C4-2B (cell line): ENCODE measurements around the gene PPIL1.

Source experiments
- H3K27ac ChIP-seq: fragments of 450-650 bp; 2 replicates; pipeline ENCODE4 v1.5.1; 2017
- ZFX ChIP-seq: fragments of 450-650 bp; IDR thresholded peaks from 2 replicates; pipeline ENCODE4 v1.6.1; 2017
- TF ChIP-seq, protein P1 (sequence below): fragments of 450-650 bp; conservative IDR thresholded peaks from 2 replicates; pipeline ENCODE4 v1.5.1; 2017; ENCODE audit warnings: mild to moderate bottlenecking

Gene PPIL1

DNA sequence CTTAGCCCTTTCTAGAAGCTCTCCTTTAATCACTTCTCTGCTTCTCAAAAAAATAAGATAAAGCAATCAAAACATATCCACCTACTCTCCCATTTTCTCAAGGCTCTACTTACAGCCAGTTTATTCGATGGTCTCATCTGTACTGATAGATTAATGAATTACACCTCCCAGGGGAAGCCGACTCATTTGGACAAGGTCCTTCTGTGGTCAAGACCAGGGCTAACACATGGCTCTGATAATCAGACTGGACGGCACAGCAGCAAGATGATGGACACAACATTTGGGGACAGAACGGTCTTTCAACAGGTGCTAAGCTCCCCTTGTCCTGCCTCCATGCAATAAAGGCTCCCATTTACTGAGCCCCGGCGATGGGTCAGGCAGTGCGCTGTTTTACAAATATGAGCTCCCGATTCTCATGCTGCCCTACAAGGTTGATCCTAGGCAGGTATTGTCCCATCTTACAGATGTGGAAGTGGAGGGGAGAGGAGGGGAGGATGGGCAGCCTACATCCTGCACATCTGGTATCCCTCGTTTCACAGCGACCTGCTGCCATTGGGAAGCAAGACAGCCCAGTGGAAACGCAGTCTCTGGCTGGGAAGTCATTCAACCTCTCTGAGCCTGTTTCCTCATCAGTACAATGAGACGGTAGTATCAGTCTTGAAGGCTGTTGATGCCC lies 51.0 kb downstream of the PPIL1 start:
- 0 out of 2 replicates have a peak overlapping the region, but pooled peaks have one; percentile 1 for H3K27ac ChIP-seq
- no peak for TF ChIP-seq ZFX
- TF ChIP-seq, protein P1, sequence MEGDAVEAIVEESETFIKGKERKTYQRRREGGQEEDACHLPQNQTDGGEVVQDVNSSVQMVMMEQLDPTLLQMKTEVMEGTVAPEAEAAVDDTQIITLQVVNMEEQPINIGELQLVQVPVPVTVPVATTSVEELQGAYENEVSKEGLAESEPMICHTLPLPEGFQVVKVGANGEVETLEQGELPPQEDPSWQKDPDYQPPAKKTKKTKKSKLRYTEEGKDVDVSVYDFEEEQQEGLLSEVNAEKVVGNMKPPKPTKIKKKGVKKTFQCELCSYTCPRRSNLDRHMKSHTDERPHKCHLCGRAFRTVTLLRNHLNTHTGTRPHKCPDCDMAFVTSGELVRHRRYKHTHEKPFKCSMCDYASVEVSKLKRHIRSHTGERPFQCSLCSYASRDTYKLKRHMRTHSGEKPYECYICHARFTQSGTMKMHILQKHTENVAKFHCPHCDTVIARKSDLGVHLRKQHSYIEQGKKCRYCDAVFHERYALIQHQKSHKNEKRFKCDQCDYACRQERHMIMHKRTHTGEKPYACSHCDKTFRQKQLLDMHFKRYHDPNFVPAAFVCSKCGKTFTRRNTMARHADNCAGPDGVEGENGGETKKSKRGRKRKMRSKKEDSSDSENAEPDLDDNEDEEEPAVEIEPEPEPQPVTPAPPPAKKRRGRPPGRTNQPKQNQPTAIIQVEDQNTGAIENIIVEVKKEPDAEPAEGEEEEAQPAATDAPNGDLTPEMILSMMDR: no peak

DNA sequence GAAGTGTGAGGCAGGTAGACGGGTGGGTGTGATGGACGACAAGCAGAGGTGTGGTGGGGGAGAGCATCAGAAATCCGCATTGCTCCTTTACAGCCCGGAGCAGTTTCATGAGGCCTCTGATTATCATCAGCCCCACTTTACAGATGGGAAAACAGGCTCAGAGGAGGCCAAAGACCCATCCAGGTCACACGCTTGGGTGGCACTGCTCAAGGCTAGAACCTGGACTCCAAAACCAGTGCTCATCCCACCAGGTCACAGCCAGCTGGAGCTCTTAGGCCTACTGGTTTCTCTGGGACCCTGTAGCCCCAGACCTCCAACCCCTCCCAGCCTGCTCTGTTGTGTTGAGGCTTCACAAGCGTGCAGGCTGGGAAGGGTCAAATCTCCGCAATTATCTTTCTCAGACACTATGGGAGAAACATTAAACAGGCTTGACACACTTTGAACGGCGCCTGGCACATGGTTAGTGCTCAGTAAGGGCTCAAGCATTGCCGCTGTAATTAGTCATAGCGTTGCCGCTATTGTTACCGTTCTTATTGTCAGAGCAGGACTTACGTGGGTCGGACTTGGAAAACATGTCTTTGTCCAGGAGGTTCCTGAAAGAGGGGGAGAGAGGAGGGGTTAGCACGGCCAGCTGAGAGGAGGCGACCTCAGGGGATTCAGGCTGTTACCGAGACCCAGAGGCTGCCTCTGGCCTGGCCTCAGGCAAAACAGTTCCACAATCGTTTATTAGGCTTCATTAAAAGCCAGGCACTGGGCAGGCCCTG lies 51.9 kb downstream of the PPIL1 start:
- no peak overlapping the region for H3K27ac ChIP-seq
- TF ChIP-seq ZFX: no peak
- TF ChIP-seq, protein P1: no peak

DNA sequence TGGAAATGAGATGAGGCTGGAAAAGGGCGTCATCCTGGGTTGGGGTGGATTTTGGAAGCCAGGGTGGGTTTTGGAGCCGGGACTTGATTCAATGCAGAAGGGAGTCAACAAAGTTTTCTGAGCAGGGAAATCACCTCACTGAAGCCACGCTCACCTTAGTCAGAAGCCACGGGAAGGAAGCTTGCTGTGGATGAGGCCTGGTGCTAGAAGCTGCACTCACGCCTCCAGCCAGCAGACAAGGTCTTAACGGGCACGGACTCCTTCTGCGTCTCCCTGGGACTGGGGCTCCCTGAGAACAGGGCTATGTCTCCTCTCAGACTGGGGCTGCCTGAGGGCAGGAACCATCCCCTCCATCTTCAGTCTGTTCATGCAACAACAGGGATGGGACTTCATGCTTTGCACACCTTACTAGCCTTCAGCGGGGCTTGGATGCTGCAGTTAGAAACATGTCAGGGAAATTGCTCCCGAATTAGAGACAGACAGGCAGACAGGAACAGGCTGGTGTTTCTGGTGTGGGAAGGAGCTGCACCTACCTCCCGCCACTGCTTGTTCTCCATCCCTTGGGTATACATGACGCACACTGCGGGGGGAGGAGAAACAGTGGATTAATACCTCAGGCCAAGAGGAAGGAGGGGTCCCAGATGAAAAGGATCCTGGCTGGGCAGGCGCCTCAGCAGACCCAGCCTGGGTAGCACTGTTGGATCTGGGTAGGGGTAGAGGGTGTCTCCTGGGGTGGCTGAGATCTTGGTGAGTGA lies 52.8 kb downstream of the PPIL1 start:
- no peak overlapping the region for H3K27ac ChIP-seq
- no peak for TF ChIP-seq ZFX
- TF ChIP-seq, protein P1: no peak

DNA sequence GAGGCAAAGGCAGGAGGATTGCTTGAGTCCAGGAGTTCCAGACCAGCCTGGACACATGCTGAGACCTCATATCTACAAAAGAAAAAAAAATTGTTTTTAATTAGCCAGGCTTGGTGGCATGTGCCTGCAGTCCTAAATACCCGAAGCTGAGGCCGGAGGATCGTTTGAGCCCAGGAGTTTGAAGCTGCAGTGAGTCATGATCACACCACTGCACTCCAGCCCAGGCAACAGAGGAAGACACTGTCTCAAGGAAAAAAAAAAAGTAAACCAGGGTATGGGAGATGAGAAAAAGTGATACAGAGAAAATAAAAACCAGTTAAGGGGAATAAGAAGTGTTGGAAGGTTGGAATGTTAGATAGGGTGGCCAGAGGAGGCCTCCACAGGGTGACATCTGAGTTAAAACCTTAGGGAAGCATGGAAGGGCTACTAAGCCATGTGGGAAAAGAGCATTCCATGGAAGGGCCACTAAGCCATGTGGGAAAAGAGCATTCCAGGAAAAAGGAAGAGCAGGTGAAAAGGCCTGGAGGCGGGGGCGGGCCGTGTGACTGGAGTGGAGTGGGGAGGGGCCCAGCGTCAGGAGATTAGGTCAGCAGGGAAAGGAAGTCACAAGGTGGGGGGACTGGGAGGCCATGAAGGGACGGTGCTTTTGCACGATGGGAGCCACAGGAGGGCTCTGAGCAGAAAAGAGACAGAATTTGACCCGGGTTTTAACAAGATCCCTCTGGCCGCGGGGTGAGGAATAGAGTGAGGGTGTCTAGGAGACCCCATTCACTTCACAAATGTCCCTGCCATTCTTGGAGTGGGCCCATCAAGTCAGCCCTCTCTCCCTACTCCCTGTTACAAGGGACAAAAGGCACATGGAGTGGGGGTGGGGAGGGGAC lies 53.7 kb downstream of the PPIL1 start:
- H3K27ac ChIP-seq: no peak overlapping the region
- no peak for TF ChIP-seq ZFX
- TF ChIP-seq, protein P1: no peak

DNA sequence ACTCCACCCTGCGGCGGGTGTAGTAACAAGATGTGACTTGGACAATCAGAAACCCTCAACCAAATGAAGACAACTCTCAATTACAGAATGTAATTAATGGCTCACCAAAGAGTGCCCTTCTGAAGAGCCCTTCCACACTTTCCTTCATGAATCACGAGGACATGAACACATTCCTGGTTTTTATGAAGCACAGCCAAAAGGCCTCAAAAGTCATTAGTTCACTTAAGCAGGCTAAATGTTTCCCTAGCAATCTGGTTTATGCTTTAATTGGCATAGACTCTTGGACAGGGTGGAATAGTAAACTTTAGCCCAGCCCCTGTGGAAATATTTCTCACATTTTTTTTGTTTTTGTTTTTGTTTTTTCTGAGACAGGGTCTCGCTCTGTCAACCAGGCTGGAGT lies 55.8 kb downstream of the PPIL1 start:
- TF ChIP-seq, protein P1: no peak
- no peak for TF ChIP-seq ZFX
- H3K27ac ChIP-seq: no peak overlapping the region

DNA sequence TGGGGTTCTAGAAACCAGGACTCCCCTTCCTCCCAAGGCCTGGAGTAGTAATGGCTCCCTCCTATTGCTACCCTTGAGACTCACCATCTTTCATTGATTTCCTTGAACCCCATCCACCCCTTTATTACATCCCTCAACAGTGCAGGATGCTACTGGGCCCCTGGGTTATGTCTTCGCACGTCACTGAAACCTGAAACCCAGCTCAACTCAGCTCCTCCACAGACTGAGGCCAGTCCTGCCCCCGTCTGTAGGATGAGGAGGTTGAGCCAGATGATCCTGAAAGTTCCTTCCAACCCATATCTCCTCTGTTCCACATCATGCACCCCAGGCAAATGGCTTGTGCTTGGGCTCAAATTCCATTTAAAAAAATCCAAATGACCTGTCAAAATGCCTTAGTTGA lies 56.8 kb downstream of the PPIL1 start:
- TF ChIP-seq ZFX: no peak
- TF ChIP-seq, protein P1: no peak

More for the DNA sequence above, 56.8 kb downstream of the PPIL1 start:
- H3K27ac ChIP-seq: no peak overlapping the region
